HL-60 (cell line): ENCODE measurements around the gene PLD6.

ENCODE experiments used
- DNase-seq, 2 experiments: peaks; one replicate each; pipeline ENCODE4 v3.0.0-alpha.2; 2010 to 2020; ENCODE audit warnings: low read depth in 1 of 2, low spot score in 1 of 2
- H3K27ac ChIP-seq: fragments of 250-450 bp; sonication (Bioruptor Pico); replicated peaks from 2 replicates; pipeline ENCODE4 v1.5.1; 2020; ENCODE audit warnings: mild to moderate bottlenecking, moderate library complexity
- H3K27me3 ChIP-seq: fragments of 250-450 bp; sonication (Bioruptor Pico); 2 replicates; pipeline ENCODE4 v1.5.1; 2021; ENCODE audit warnings: mild to moderate bottlenecking, moderate library complexity; ENCODE audit not compliant: insufficient read depth, poor library complexity, severe bottlenecking
- H3K4me3 ChIP-seq: replicated peaks from 2 replicates; pipeline ENCODE4 v1.5.1; 2011; ENCODE audit warnings: mild to moderate bottlenecking, control low read depth, low read length; ENCODE audit not compliant: insufficient read depth
- CTCF ChIP-seq: IDR thresholded peaks from one replicate; pipeline ENCODE4 v1.5.1; 2011; ENCODE audit warnings: low read length, control low read depth, inconsistent platforms; ENCODE audit not compliant: insufficient read depth
- GABPA ChIP-seq: IDR thresholded peaks from 2 replicates; pipeline ENCODE4 v1.6.1; 2012; ENCODE audit warnings: low read depth
- POLR2AphosphoS5 ChIP-seq: IDR thresholded peaks from 2 replicates; pipeline ENCODE4 v1.6.1; 2012; ENCODE audit warnings: low read depth
- SPI1 ChIP-seq: IDR thresholded peaks from 2 replicates; pipeline ENCODE4 v1.6.1; 2012; ENCODE audit warnings: low read depth, mild to moderate bottlenecking, borderline replicate concordance
- TF ChIP-seq, protein P1 (sequence below): IDR thresholded peaks from 2 replicates; pipeline ENCODE4 v1.6.1; 2012; ENCODE audit warnings: low read depth; ENCODE audit not compliant: insufficient replicate concordance

PLD6 gene

DNA sequence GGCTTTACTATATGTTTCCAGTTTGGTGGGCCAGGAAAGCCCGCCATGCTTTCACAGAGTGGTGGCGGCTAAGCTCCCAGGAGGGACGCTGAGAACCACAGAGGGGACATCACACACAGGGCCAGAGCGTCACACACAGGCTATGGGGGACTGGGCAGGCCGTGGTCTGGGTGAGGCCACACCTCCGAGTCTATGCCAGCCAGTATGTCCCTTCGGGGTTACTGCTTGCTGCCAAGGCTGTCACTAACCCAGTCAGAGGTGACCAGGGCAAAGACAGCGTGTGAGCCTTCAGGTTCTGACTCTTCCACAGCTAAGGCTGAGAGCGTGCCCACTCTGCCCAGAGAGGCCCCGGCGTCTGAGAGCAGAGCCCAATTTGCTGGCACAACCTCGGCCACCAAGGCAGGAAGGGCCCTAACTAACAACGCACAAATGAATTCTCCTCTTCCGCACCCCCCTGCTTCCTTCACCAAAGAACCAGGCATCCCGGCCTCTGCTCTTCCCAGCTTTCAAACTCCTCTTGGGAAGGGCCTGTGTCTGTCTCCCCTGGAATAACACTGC, 2.9 kb downstream of the PLD6 start:
- Histone ChIP-seq H3K27ac (no peak overlapping the region), H3K4me3 (no peak overlapping the region), H3K27me3 (no peaks in the 10 kb centered on the region)
- TF ChIP-seq POLR2AphosphoS5 (no peak), SPI1 (no peak)
- no peak for DNase-seq

- Histone ChIP-seq H3K27me3 (no peaks in the 10 kb centered on the region), H3K4me3 (no peak overlapping the region), H3K27ac (no peak overlapping the region)
- no peak for TF ChIP-seq SPI1
- TF ChIP-seq, protein P1, sequence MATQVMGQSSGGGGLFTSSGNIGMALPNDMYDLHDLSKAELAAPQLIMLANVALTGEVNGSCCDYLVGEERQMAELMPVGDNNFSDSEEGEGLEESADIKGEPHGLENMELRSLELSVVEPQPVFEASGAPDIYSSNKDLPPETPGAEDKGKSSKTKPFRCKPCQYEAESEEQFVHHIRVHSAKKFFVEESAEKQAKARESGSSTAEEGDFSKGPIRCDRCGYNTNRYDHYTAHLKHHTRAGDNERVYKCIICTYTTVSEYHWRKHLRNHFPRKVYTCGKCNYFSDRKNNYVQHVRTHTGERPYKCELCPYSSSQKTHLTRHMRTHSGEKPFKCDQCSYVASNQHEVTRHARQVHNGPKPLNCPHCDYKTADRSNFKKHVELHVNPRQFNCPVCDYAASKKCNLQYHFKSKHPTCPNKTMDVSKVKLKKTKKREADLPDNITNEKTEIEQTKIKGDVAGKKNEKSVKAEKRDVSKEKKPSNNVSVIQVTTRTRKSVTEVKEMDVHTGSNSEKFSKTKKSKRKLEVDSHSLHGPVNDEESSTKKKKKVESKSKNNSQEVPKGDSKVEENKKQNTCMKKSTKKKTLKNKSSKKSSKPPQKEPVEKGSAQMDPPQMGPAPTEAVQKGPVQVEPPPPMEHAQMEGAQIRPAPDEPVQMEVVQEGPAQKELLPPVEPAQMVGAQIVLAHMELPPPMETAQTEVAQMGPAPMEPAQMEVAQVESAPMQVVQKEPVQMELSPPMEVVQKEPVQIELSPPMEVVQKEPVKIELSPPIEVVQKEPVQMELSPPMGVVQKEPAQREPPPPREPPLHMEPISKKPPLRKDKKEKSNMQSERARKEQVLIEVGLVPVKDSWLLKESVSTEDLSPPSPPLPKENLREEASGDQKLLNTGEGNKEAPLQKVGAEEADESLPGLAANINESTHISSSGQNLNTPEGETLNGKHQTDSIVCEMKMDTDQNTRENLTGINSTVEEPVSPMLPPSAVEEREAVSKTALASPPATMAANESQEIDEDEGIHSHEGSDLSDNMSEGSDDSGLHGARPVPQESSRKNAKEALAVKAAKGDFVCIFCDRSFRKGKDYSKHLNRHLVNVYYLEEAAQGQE, result no peak
- TF ChIP-seq CTCF, result no peak
- TF ChIP-seq GABPA, result no peak
- TF ChIP-seq POLR2AphosphoS5, result no peak
- DNase-seq, result no peak
Observed at GRCh38 chr17:17201907-17202306, 4.2 kb downstream of the PLD6 start.

DNA sequence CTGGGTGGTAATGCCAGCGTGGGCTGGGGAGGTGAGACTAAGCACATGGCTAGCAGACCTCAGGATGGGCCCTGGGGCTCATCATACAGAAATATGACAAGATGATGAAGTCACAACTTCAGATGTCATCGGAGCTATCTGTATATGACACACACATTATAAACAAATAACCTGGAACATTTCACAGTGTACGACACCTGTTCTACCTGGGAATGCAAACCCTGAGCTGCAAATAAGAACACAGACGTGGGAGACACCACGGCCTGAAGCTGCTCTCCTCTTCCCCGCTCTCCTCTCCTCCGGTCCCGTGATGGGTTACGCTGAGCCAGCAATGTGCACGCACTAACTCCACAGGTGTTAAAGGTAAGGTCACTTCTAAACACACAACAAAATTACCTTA, 4.9 kb downstream of the PLD6 start:
- DNase-seq, result no peak
- Histone ChIP-seq H3K27me3 (no peaks in the 10 kb centered on the region), H3K27ac (no peak overlapping the region), H3K4me3 (no peak overlapping the region)
- TF ChIP-seq, protein P1, result no peak
- no peak for TF ChIP-seq CTCF
- TF ChIP-seq SPI1, result no peak
- no peak for TF ChIP-seq GABPA
- no peak for TF ChIP-seq POLR2AphosphoS5

DNA sequence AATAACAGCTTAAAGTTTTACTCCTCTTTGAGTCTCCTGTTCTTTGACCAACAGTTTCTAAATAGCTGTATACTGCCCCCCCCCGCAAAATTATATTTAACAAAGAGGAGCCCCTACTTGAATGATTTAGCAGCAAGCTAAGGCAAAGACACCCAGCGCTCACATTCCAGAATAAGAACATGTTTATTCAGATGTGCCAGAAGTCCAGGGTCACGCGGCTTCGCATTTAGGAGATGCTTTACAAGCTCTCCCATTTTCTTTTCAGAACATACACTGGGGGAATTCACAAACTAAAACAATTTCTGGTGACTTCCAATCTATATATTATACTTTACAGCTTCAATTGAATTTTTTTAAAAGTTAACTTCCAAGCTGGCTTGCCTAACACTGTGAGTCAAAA, 5.3 kb downstream of the PLD6 start:
- no peak overlapping the region for H3K4me3 ChIP-seq
- no peak for DNase-seq
- TF ChIP-seq SPI1, result no peak
- TF ChIP-seq, protein P1, result no peak
- no peak for TF ChIP-seq GABPA
- no peak for TF ChIP-seq POLR2AphosphoS5
- no peak for TF ChIP-seq CTCF
- no peaks in the 10 kb centered on the region for H3K27me3 ChIP-seq
- no peak overlapping the region for H3K27ac ChIP-seq
